K562 (cell line): ENCODE measurements around the gene FUT6. TPM values are rescaled to one million over a fixed set of nuclear protein-coding genes. Genes with fewer than 3 reads are reported as not detected.
A peak's percentile ranks its signal among the peaks of the same experiment; 100 is the strongest.

Experiments
- ATAC-seq: fragments of 200-7000 bp; cut with Tn5 transposase; 3 replicates; pipeline ENCODE4 v1.9.1; 2020; ENCODE audit warnings: moderate library complexity
- BruUV-seq: library from RNA; stranded (reverse); fragments of 400-500 nt; replicated peaks from 2 replicates; lab custom pipeline; 2021; lab: Mats Ljungman, UMichigan
- CTCF ChIA-PET: fragments of 300-600 bp; formaldehyde crosslinking; extraction: SDS; loops from one replicate; lab custom pipeline; 2021; ENCODE audit warnings: low intra/inter-chr PET ratio; lab: Yijun Ruan, JAX
- POLR2A ChIA-PET: fragments of 300-600, 350-650 bp; sonication (Branson Sonifier 250); formaldehyde crosslinking; extraction: SDS; loops from one replicate; lab custom pipeline; 2021; ENCODE audit warnings: antibody characterized with exemption, inconsistent platforms; lab: Yijun Ruan, JAX
- DNase-seq, 4 experiments: peaks; one replicate each; pipeline versions ENCODE4 v3.0.0 to v3.0.0-alpha.2; 2011 to 2018; ENCODE audit warnings: low spot score in 3 of 4, mixed read lengths in 3 of 4; ENCODE audit errors: extremely low read depth in 1 of 4
- FAIRE-seq: peaks from 2 replicates; lab custom pipeline; 2011; peaks lifted over from hg19 to GRCh38; lab: Jason Lieb, UNC
- H2AFZ ChIP-seq: 2 replicates; pipeline ENCODE4 v1.6.0; 2011; ENCODE audit warnings: low read depth, low read length, control low read depth, inconsistent platforms
- H3K27ac ChIP-seq: fragments of 200-600 bp; 3 replicates; pipeline ENCODE4 v1.8.0; 2011; ENCODE audit warnings: low read depth, mild to moderate bottlenecking, control low read depth, inconsistent platforms, low read length, moderate library complexity, mixed read lengths; ENCODE audit errors: extremely low read depth
- H3K27me3 ChIP-seq, 2 experiments: fragments of 300-600 bp in 1 of 2; 2 replicates in 1 of 2; 3 replicates in 1 of 2; pipeline versions ENCODE4 v1.6.0 to v1.8.0; 2011; ENCODE audit warnings: inconsistent platforms in 2 of 2, low read length in 2 of 2, mild to moderate bottlenecking in 1 of 2, mixed read lengths in 1 of 2, moderate library complexity in 1 of 2; ENCODE audit not compliant: control insufficient read depth in 2 of 2, insufficient read depth in 2 of 2
- H3K36me3 ChIP-seq: fragments of 300-600 bp; 3 replicates; pipeline ENCODE4 v1.8.0; 2011; ENCODE audit warnings: mild to moderate bottlenecking, low read length, inconsistent platforms; ENCODE audit not compliant: control insufficient read depth, insufficient read depth
- H3K4me1 ChIP-seq, 2 experiments: fragments of 200-600 bp in 1 of 2; replicated peaks in 1 of 2; 2 replicates in 1 of 2; 3 replicates in 1 of 2; pipeline versions ENCODE4 v1.5.1 to v1.8.0; 2011; ENCODE audit warnings: inconsistent platforms in 2 of 2, low read length in 2 of 2, mild to moderate bottlenecking in 1 of 2, mixed read lengths in 1 of 2, moderate library complexity in 1 of 2; ENCODE audit not compliant: control insufficient read depth in 2 of 2, insufficient read depth in 2 of 2
- H3K4me2 ChIP-seq: 2 replicates; pipeline ENCODE4 v1.6.1; 2011; ENCODE audit warnings: low read length, control low read depth, inconsistent platforms, mixed read lengths; ENCODE audit not compliant: insufficient read depth
- H3K4me3 ChIP-seq: fragments of 200-600 bp; sonication (generic), shearing (Covaris generic); 2 replicates; pipeline ENCODE4 v1.5.1; 2016; ENCODE audit warnings: control low read depth, inconsistent platforms
- H3K79me2 ChIP-seq: fragments of 200-600 bp; 3 replicates; pipeline ENCODE4 v1.8.0; 2011; ENCODE audit warnings: low read length, inconsistent platforms; ENCODE audit not compliant: control insufficient read depth, insufficient read depth
- H3K9ac ChIP-seq, 2 experiments: 2 replicates each; pipeline versions ENCODE4 v1.6.0 to v1.6.1; 2011; ENCODE audit warnings: low read depth in 2 of 2, low read length in 2 of 2, control low read depth in 1 of 2, inconsistent platforms in 1 of 2, mild to moderate bottlenecking in 1 of 2, mixed read lengths in 1 of 2; ENCODE audit not compliant: insufficient read depth in 1 of 2
- H3K9me1 ChIP-seq: one replicate; pipeline ENCODE4 v1.6.0; 2011; ENCODE audit warnings: inconsistent platforms, mild to moderate bottlenecking, low read length, moderate library complexity; ENCODE audit not compliant: control insufficient read depth, insufficient read depth
- H3K9me3 ChIP-seq: replicated peaks from 2 replicates; pipeline ENCODE4 v1.5.1; 2011; ENCODE audit warnings: low read depth, low read length, inconsistent platforms; ENCODE audit not compliant: control insufficient read depth, insufficient read depth
- H4K20me1 ChIP-seq: replicated peaks from 2 replicates; pipeline ENCODE4 v1.6.1; 2011; ENCODE audit warnings: low read length, inconsistent platforms, mixed read lengths; ENCODE audit not compliant: control insufficient read depth, insufficient read depth
- ARNT ChIP-seq, 2 experiments: fragments of 450-650 bp; IDR thresholded peaks; 2 replicates each; pipeline ENCODE4 v1.6.1; 2016; ENCODE audit warnings: mild to moderate bottlenecking in 1 of 2
- ATF1 ChIP-seq, 2 experiments: fragments of 450-650 bp in 1 of 2; IDR thresholded peaks; 2 replicates each; pipeline ENCODE4 v1.6.1; 2016; ENCODE audit warnings: missing compliant biosample characterization in 1 of 2, missing genetic modification characterization in 1 of 2
- DDX20 ChIP-seq: fragments of 450-650 bp; IDR thresholded peaks from 2 replicates; pipeline ENCODE4 v1.6.1; 2016; ENCODE audit warnings: missing genetic modification characterization, low read depth, mild to moderate bottlenecking, missing compliant biosample characterization, moderate library complexity
- EGR1 ChIP-seq: fragments of 450-650 bp; conservative IDR thresholded peaks from 2 replicates; pipeline ENCODE4 v1.6.1; 2017; ENCODE audit warnings: mild to moderate bottlenecking
- EP400 ChIP-seq: fragments of 450-650 bp; IDR thresholded peaks from 2 replicates; pipeline ENCODE4 v1.6.1; 2017; ENCODE audit warnings: antibody characterized with exemption, mild to moderate bottlenecking, moderate library complexity
- PYGO2 ChIP-seq: fragments of 450-650 bp; IDR thresholded peaks from 2 replicates; pipeline ENCODE4 v1.6.1; 2016; ENCODE audit warnings: mild to moderate bottlenecking, missing genetic modification characterization, moderate library complexity, missing compliant biosample characterization
- RREB1 ChIP-seq: fragments of 250-450 bp; sonication (Bioruptor Pico); IDR thresholded peaks from 2 replicates; pipeline ENCODE4 v1.4.0; 2020
- TFE3 ChIP-seq: fragments of 450-650 bp; formaldehyde crosslinking; IDR thresholded peaks from 2 replicates; pipeline ENCODE4 v1.4.0; 2020; ENCODE audit warnings: mild to moderate bottlenecking, mixed read lengths
- THRAP3 ChIP-seq: fragments of 450-650 bp; IDR thresholded peaks from 2 replicates; pipeline ENCODE4 v1.6.1; 2016; ENCODE audit warnings: mild to moderate bottlenecking, inconsistent platforms, borderline replicate concordance
- ZNF277 ChIP-seq: fragments of 250-450 bp; sonication (Bioruptor Pico); IDR thresholded peaks from 2 replicates; pipeline ENCODE4 v1.8.0; 2022; ENCODE audit warnings: inconsistent platforms, mild to moderate bottlenecking, moderate library complexity, borderline replicate concordance
- ZNF324 ChIP-seq: fragments of 250-450 bp; sonication (Bioruptor Pico); IDR thresholded peaks from 2 replicates; pipeline ENCODE4 v1.4.0; 2020; ENCODE audit warnings: mild to moderate bottlenecking
- ZNF79 ChIP-seq: fragments of 250-450 bp; sonication (Bioruptor Pico); IDR thresholded peaks from 2 replicates; pipeline ENCODE4 v1.4.0; 2020; ENCODE audit warnings: low read depth, mild to moderate bottlenecking, moderate library complexity
- WGBS: fragments of 100-300 bp; shearing (Covaris generic); methylation state at CpG from one replicate; pipeline ENCODE4 v1.1.6; 2016; ENCODE audit warnings: low coverage, mixed read lengths; ENCODE audit not compliant: insufficient coverage; ENCODE audit errors: missing lambda C conversion rate; 5-methylcytosine and 5-hydroxymethylcytosine counted together
- in situ Hi-C: fragments of 300-500 bp; cut with MboI; formaldehyde crosslinking; loops from 4 replicates; pipeline ENCODE4 v1.15.0; 2018; ENCODE audit warnings: inconsistent platforms, mixed read lengths
- intact Hi-C: fragments of 100-400 bp; cut with micrococcal nuclease; formaldehyde crosslinking; loops from 2 replicates; pipeline ENCODE4 v1.14.2; 2022
- polyA plus RNA-seq, 8 experiments: library from polyadenylated mRNA; depleted of rRNA in 4 of 8; stranded (reverse) in 5 of 8; unstranded in 3 of 8; fragments of >200 nt; fragmentation: Nextera tagmentation in 2 of 8; fragmentation: Illumina TruSeq in 1 of 8; extraction: Ambion mirVana in 2 of 8; extraction: Trizol in 1 of 8; gene quantifications; 2 replicates each; pipeline versions ENCODE4 v1.2.1 to v1.2.3, GENCODE V29; 2011 to 2014; ENCODE audit warnings: inconsistent platforms in 1 of 8, missing spikeins in 1 of 8
- total RNA-seq, 7 experiments: library from RNA; depleted of rRNA in 6 of 7; stranded (reverse); fragments of >200 nt in 6 of 7; fragmentation: Illumina TruSeq in 2 of 7; extraction: Trizol in 2 of 7; gene quantifications; 2 replicates each; pipeline versions ENCODE4 v1.2.1 to v1.2.3, GENCODE V29; 2011 to 2021; ENCODE audit warnings: low replicate concordance in 1 of 7

Gene FUT6
- total and polyA plus RNA-seq, 9 of the 15 experiments (the other 6 are each of a cell fraction or from before 2014, with no cell fraction given), result 0.04 TPM; not detected in 8

GRCh38 chr19:5805462-5806132 lies 33.9 kb downstream of the FUT6 start:
- H3K4me1 ChIP-seq, result peaks cover 20 to 60% of the 10 kb centered on the region in 2 experiments
- peak overlapping the region; percentile 60 for H2AFZ ChIP-seq
- ChIA-PET CTCF (interaction anchor here (2.8 to 4.2 kb wide), 3 partner anchors 18 to 216 kb away, joined by 20 to 48 read pairs (median 32); no protein-coding TSS in a partner anchor), POLR2A (interaction anchor here (0.6 kb wide), 1 partner anchor 94 kb away, joined by 5 read pairs; no protein-coding TSS in a partner anchor)
- ATAC-seq (peak; percentile 73), DNase-seq (peak; percentile 86 to 88 (median 86)), FAIRE-seq (peak; percentile 48)
- peak overlapping the region; percentile 33 for H3K4me3 ChIP-seq
- in situ Hi-C loops (no loop called here), intact Hi-C loops (loop anchor here (2.0 to 10.0 kb wide), 2 partner anchors 17 to 179 kb away; no protein-coding TSS in a partner anchor)
- H3K4me2 ChIP-seq, result peak overlapping the region; percentile 45; the same call in 1 of the 2 replicates
- no peaks in the 10 kb centered on the region for H4K20me1 ChIP-seq
- H3K27ac ChIP-seq, result no peak overlapping the region
- H3K9ac ChIP-seq, result peak overlapping the region; percentile 13 to 72; a peak in 3 of 4 replicates
- 2% methylated on average over 31 of the region's 46 CpGs for WGBS
- no peaks in the 10 kb centered on the region for H3K9me3 ChIP-seq
- H3K27me3 ChIP-seq, result no peaks in the 10 kb centered on the region
- no peaks in the 10 kb centered on the region for H3K9me1 ChIP-seq
- no TSS peak for BruUV-seq
- no peaks in the 10 kb centered on the region for H3K79me2 ChIP-seq
- H3K36me3 ChIP-seq, result no peaks in the 10 kb centered on the region
- TF ChIP-seq EP400 (no peak), ATF1 (CRISPR knock-in tag; IDR thresholded peaks at IDR 0.05) (no peak), ATF1 (tag; IDR thresholded peaks at IDR 0.05) (no peak), ZNF277 (CRISPR knock-in tag) (no peak), RREB1 (CRISPR knock-in tag) (no peak), PYGO2 (tag) (no peak), EGR1 (peak; percentile 57; the same call in 1 of the 2 replicates), ZNF79 (CRISPR knock-in tag) (no peak), TFE3 (CRISPR knock-in tag) (no peak), THRAP3 (no peak), DDX20 (tag) (no peak), ARNT (IDR thresholded peaks at IDR 0.05) (no peak), ZNF324 (CRISPR knock-in tag) (no peak)
